CD8-positive, alpha-beta memory T cell (primary cell): Measurements from ENCODE around the gene LPXN. TPM values are rescaled to one million over a fixed set of nuclear protein-coding genes. Genes with fewer than 3 reads are reported as not detected.

ENCODE experiments used
- CTCF ChIA-PET: fragments of 350-600 bp; sonication (Branson Sonifier 250); formaldehyde crosslinking; loops from one replicate; lab custom pipeline; 2021; ENCODE audit warnings: antibody characterized with exemption; lab: Charles Lee
- POLR2A ChIA-PET: fragments of 350-600 bp; sonication (Branson Sonifier 250); formaldehyde crosslinking; loops from one replicate; lab custom pipeline; 2021; ENCODE audit warnings: antibody characterized with exemption; lab: Charles Lee
- DNase-seq, 5 donors: peaks; one replicate each; pipeline versions ENCODE4 v3.0.0 to v3.0.0-alpha.2; 2020 to 2022; ENCODE audit warnings: mixed read lengths in 1 of 5
- H3K27ac ChIP-seq: one replicate; pipeline ENCODE4 v1.7.0; 2013; ENCODE audit warnings: low read depth, mild to moderate bottlenecking, low read length, moderate library complexity
- H3K27me3 ChIP-seq: 2 replicates; pipeline ENCODE4 v1.7.0; 2013; ENCODE audit warnings: low read length, mild to moderate bottlenecking; ENCODE audit not compliant: insufficient read depth, poor library complexity, severe bottlenecking
- H3K36me3 ChIP-seq: 2 replicates; pipeline ENCODE4 v1.7.0; 2013; ENCODE audit warnings: mild to moderate bottlenecking, low read length, moderate library complexity; ENCODE audit not compliant: insufficient read depth
- H3K4me1 ChIP-seq: 2 replicates; pipeline ENCODE4 v1.7.0; 2013; ENCODE audit warnings: mild to moderate bottlenecking, low read length, moderate library complexity; ENCODE audit not compliant: insufficient read depth
- H3K4me3 ChIP-seq: 2 replicates; pipeline ENCODE4 v1.7.0; 2013; ENCODE audit warnings: mild to moderate bottlenecking, low read length
- H3K9me3 ChIP-seq: 2 replicates; pipeline ENCODE4 v1.7.0; 2013; ENCODE audit warnings: mild to moderate bottlenecking, low read length
- H3K27ac Mint-ChIP-seq, 8 donors: one replicate each; pipeline ENCODE4 v1.8.0; 2020 to 2021; ENCODE audit warnings: mixed read lengths in 8 of 8, mild to moderate bottlenecking in 6 of 8, inconsistent platforms in 3 of 8, moderate library complexity in 3 of 8
- H3K27me3 Mint-ChIP-seq, 2 donors: one replicate each; pipeline ENCODE4 v1.8.0; 2020 to 2021; ENCODE audit warnings: mixed read lengths in 2 of 2, mild to moderate bottlenecking in 1 of 2, moderate library complexity in 1 of 2
- H3K36me3 Mint-ChIP-seq, 3 donors: one replicate each; pipeline ENCODE4 v1.8.0; 2020 to 2021; ENCODE audit warnings: mixed read lengths in 3 of 3, inconsistent platforms in 1 of 3, mild to moderate bottlenecking in 1 of 3
- H3K4me1 Mint-ChIP-seq, 3 donors: one replicate each; pipeline ENCODE4 v1.8.0; 2020 to 2021; ENCODE audit warnings: mixed read lengths in 3 of 3, inconsistent platforms in 1 of 3, mild to moderate bottlenecking in 1 of 3
- H3K4me3 Mint-ChIP-seq, 7 donors: one replicate each; pipeline ENCODE4 v1.8.0; 2020 to 2021; ENCODE audit warnings: mixed read lengths in 7 of 7, mild to moderate bottlenecking in 6 of 7, moderate library complexity in 4 of 7, inconsistent platforms in 2 of 7
- H3K9me3 Mint-ChIP-seq, 5 donors: one replicate each; pipeline ENCODE4 v1.8.0; 2020 to 2022; ENCODE audit warnings: mixed read lengths in 5 of 5, mild to moderate bottlenecking in 3 of 5, moderate library complexity in 2 of 5, inconsistent platforms in 1 of 5
- polyA plus RNA-seq: library from polyadenylated mRNA; unstranded; fragments of 300-500 nt; fragmentation: Illumina TruSeq; gene quantifications from one replicate; pipeline ENCODE4 v1.2.3, GENCODE V29; 2021
- total RNA-seq, 2 experiments: library from RNA; stranded (reverse); gene quantifications; one replicate each; pipeline ENCODE4 v1.2.3, GENCODE V29; 2021

Gene LPXN
- total and polyA plus RNA-seq, 3 experiments from 2014 or later = 168 to 264 (median 175) TPM

GRCh38 chr11:58504232-58504631 is 71.4 kb downstream of the LPXN start:
- no peaks in the 10 kb centered on the region for H3K27me3 Mint-ChIP-seq
- ChIA-PET CTCF (interaction anchor here (1.6 kb wide), 1 partner anchor 20 kb away, joined by 4 read pairs; no protein-coding TSS in a partner anchor), POLR2A (no interaction called here)
- H3K4me1 Mint-ChIP-seq = peaks cover 0 to 3% (median 2%) of the 10 kb centered on the region in 3 donors
- no peak overlapping the region for H3K27ac Mint-ChIP-seq
- no peaks in the 10 kb centered on the region for H3K9me3 Mint-ChIP-seq
- H3K27me3 ChIP-seq = no peaks in the 10 kb centered on the region
- no peak overlapping the region for H3K27ac ChIP-seq
- H3K4me3 Mint-ChIP-seq = no peak overlapping the region
- DNase-seq = no peak
- H3K9me3 ChIP-seq = no peaks in the 10 kb centered on the region
- no peaks in the 10 kb centered on the region for H3K4me1 ChIP-seq
- H3K4me3 ChIP-seq = no peak overlapping the region
- peaks cover 16 to 24% (median 18%) of the 10 kb centered on the region in 3 donors for H3K36me3 Mint-ChIP-seq
- no peaks in the 10 kb centered on the region for H3K36me3 ChIP-seq

- H3K27me3 ChIP-seq = no peaks in the 10 kb centered on the region
- H3K9me3 ChIP-seq = no peaks in the 10 kb centered on the region
- H3K27ac ChIP-seq = no peak overlapping the region
- Mint-ChIP-seq H3K4me3 (no peak overlapping the region), H3K27me3 (no peaks in the 10 kb centered on the region), H3K9me3 (no peaks in the 10 kb centered on the region), H3K27ac (no peak overlapping the region), H3K36me3 (peaks cover 11 to 21% (median 16%) of the 10 kb centered on the region in 3 donors), H3K4me1 (peaks cover 7 to 12% (median 10%) of the 10 kb centered on the region in 3 donors)
- POLR2A ChIA-PET = no interaction called here
- H3K4me1 ChIP-seq = peaks cover 2% of the 10 kb centered on the region
- no peak for DNase-seq
- no peaks in the 10 kb centered on the region for H3K36me3 ChIP-seq
- CTCF ChIA-PET = interaction anchor here (1.6 kb wide), 1 partner anchor 21 kb away, joined by 4 read pairs; no protein-coding TSS in a partner anchor
- H3K4me3 ChIP-seq = no peak overlapping the region
Observed at GRCh38 chr11:58503361-58503856, 72.2 kb downstream of the LPXN start.

DNA sequence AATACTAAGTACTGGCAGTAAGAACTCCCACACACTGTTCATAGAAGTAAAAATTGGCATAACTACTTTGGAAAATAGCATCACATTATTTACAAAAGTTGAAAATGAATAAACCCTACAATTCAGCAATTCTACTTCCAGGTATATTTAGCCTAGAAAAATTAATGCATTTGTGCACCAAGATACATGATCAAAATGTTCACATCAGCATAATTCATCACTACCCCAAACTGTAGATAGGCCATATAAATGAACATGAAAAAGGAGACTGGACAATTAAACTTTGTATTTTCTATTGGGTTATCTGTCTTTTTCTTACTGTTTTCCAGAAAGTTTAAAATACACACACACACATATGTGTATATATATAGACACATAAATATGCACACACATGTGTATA is 73.7 kb downstream of the LPXN start:
- Mint-ChIP-seq H3K4me1 (peaks cover 20 to 26% (median 24%) of the 10 kb centered on the region in 3 donors), H3K27ac (no peak overlapping the region), H3K27me3 (no peaks in the 10 kb centered on the region), H3K9me3 (no peaks in the 10 kb centered on the region), H3K4me3 (no peak overlapping the region), H3K36me3 (peaks cover under 1 to 13% (median 10%) of the 10 kb centered on the region in 3 donors)
- no peak for DNase-seq
- no peaks in the 10 kb centered on the region for H3K9me3 ChIP-seq
- H3K36me3 ChIP-seq = no peaks in the 10 kb centered on the region
- no peaks in the 10 kb centered on the region for H3K27me3 ChIP-seq
- peaks cover 11% of the 10 kb centered on the region for H3K4me1 ChIP-seq
- ChIA-PET POLR2A (no interaction called here), CTCF (no interaction called here)
- H3K27ac ChIP-seq = no peak overlapping the region
- H3K4me3 ChIP-seq = no peak overlapping the region

DNA sequence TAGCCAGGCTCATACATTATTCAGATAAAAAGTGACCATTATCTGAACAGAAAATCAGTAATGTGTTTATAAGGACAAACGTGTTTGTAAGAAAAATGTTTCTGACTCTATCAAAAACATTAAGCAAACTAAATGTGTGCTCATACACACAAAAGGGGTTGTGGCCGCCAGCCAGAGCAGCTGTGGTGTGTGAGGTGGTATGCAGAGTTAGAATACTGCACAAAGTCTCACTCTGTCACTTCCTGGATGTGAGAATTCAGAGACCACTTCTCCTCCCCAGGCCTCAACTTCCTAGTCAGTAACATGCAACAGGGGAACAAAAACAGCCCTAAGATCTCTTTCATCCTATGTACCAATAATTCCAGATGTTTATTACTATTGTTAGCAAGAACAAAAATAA is 77.2 kb downstream of the LPXN start:
- Mint-ChIP-seq H3K36me3 (peaks cover 0 to 8% (median 2%) of the 10 kb centered on the region in 3 donors), H3K27me3 (no peaks in the 10 kb centered on the region), H3K27ac (peak overlapping the region; percentile 43 to 94 (median 80)), H3K4me3 (peak overlapping the region in 4 of 7 donors; percentile 1 to 60 (median 13)), H3K4me1 (peaks cover 27 to 44% (median 32%) of the 10 kb centered on the region in 3 donors), H3K9me3 (no peaks in the 10 kb centered on the region)
- Histone ChIP-seq H3K36me3 (no peaks in the 10 kb centered on the region), H3K27me3 (no peaks in the 10 kb centered on the region), H3K4me3 (no peak overlapping the region), H3K27ac (no peak overlapping the region), H3K9me3 (no peaks in the 10 kb centered on the region), H3K4me1 (peaks cover 11% of the 10 kb centered on the region)
- DNase-seq = peak in 3 of 5 donors; percentile 9 to 59 (median 20)
- ChIA-PET CTCF (interaction anchor here (0.8 kb wide), 1 partner anchor 698 kb away, joined by 3 read pairs; no protein-coding TSS in a partner anchor), POLR2A (no interaction called here)

- H3K27ac ChIP-seq = no peak overlapping the region
- DNase-seq = no peak
Observed at GRCh38 chr11:58497951-58498350, 77.7 kb downstream of the LPXN start.

DNA sequence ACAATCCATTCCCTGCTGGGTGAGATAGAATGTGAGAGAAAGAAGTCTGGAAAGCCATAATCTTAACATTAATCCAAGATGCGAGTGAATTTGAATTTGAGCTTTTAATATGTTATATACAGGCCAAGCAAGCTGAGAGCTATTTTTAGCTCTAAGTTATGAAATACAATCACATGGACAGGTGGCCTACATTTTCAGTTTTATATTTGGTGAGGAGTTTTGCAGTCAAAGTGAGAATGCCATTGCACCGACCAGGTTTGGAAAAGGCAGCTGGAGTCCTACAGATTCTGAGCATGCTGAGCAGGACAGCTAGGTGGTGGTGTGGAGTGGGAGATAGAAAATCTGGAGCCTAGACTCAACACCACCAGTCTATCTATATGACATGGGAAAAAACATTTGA is 79.8 kb downstream of the LPXN start:
- Histone ChIP-seq H3K36me3 (no peaks in the 10 kb centered on the region), H3K27me3 (no peaks in the 10 kb centered on the region), H3K27ac (no peak overlapping the region), H3K4me1 (peaks cover 11% of the 10 kb centered on the region), H3K9me3 (no peaks in the 10 kb centered on the region), H3K4me3 (no peak overlapping the region)
- Mint-ChIP-seq H3K4me1 (peaks cover 27 to 44% (median 32%) of the 10 kb centered on the region in 3 donors), H3K9me3 (no peaks in the 10 kb centered on the region), H3K36me3 (peaks cover 0 to 2% (median 1%) of the 10 kb centered on the region in 3 donors), H3K4me3 (no peak overlapping the region), H3K27ac (peak overlapping the region in 3 of 8 donors; percentile 2 to 53 (median 31)), H3K27me3 (no peaks in the 10 kb centered on the region)
- ChIA-PET POLR2A (no interaction called here), CTCF (no interaction called here)
- DNase-seq = no peak

More at GRCh38 chr11:58497951-58498350, 77.7 kb downstream of the LPXN start:
- POLR2A ChIA-PET = no interaction called here
- CTCF ChIA-PET = no interaction called here
- Mint-ChIP-seq H3K4me1 (peaks cover 27 to 44% (median 32%) of the 10 kb centered on the region in 3 donors), H3K9me3 (no peaks in the 10 kb centered on the region), H3K27me3 (no peaks in the 10 kb centered on the region), H3K27ac (peak overlapping the region; percentile 43 to 94 (median 80)), H3K4me3 (peak overlapping the region in 4 of 7 donors; percentile 1 to 60 (median 24)), H3K36me3 (peaks cover 0 to 4% (median 2%) of the 10 kb centered on the region in 3 donors)
- H3K4me3 ChIP-seq = no peak overlapping the region
- H3K27me3 ChIP-seq = no peaks in the 10 kb centered on the region
- no peaks in the 10 kb centered on the region for H3K9me3 ChIP-seq
- H3K36me3 ChIP-seq = no peaks in the 10 kb centered on the region
- peaks cover 11% of the 10 kb centered on the region for H3K4me1 ChIP-seq

DNA sequence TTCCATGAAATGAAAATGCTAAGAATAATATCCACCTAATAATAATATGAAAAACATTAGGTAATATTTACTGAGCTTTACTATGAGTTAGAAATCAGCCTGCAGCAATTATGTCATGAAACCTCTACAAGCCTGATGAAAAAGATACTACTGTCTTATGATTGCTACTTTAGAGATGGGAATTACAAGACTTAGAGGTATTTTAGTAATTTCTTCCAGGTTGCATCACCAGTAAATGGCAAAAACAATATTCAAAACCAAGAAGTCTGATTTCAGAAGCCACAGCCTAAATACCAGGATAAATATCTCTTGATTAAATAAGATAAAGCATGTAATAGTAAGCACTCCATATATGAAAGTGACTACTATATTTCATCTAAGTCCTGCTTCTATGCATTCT is 81.6 kb downstream of the LPXN start:
- ChIA-PET POLR2A (no interaction called here), CTCF (no interaction called here)
- Histone ChIP-seq H3K4me3 (no peak overlapping the region), H3K36me3 (no peaks in the 10 kb centered on the region), H3K27ac (no peak overlapping the region), H3K27me3 (no peaks in the 10 kb centered on the region), H3K4me1 (peaks cover 11% of the 10 kb centered on the region), H3K9me3 (no peaks in the 10 kb centered on the region)
- peaks cover 0 to 2% (median 1%) of the 10 kb centered on the region in 3 donors for H3K36me3 Mint-ChIP-seq
- H3K9me3 Mint-ChIP-seq = no peaks in the 10 kb centered on the region
- H3K27me3 Mint-ChIP-seq = no peaks in the 10 kb centered on the region
- no peak for DNase-seq
- no peak overlapping the region for H3K27ac Mint-ChIP-seq
- H3K4me3 Mint-ChIP-seq = no peak overlapping the region
- peaks cover 26 to 40% (median 29%) of the 10 kb centered on the region in 3 donors for H3K4me1 Mint-ChIP-seq

DNA sequence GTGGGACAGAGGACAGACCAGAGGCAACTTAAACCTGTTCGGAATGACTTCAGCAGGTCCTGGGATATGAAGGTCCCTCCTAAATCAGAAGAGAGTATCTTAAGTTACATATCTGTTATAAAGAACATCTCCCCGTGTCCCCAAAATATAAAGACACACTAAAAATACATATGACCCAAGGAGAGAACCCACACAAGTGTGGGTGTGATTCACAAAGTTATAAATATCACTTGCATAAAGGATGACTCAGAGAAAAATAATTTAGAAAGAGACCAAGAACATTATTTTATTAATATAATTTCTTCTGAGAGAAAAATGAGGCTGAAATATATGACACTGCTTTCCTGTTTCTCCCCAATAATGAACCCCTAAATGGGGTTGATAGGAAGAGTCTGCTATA is 82.0 kb downstream of the LPXN start:
- H3K4me1 ChIP-seq = peaks cover 11% of the 10 kb centered on the region
- no peaks in the 10 kb centered on the region for H3K9me3 Mint-ChIP-seq
- POLR2A ChIA-PET = no interaction called here
- no peak overlapping the region for H3K4me3 Mint-ChIP-seq
- no peak overlapping the region for H3K27ac ChIP-seq
- H3K27me3 Mint-ChIP-seq = no peaks in the 10 kb centered on the region
- no peaks in the 10 kb centered on the region for H3K36me3 ChIP-seq
- H3K27me3 ChIP-seq = no peaks in the 10 kb centered on the region
- H3K27ac Mint-ChIP-seq = no peak overlapping the region
- CTCF ChIA-PET = no interaction called here
- H3K4me1 Mint-ChIP-seq = peaks cover 22 to 35% (median 24%) of the 10 kb centered on the region in 3 donors
- DNase-seq = no peak
- H3K36me3 Mint-ChIP-seq = peaks cover 0 to 2% (median 1%) of the 10 kb centered on the region in 3 donors
- no peak overlapping the region for H3K4me3 ChIP-seq
- H3K9me3 ChIP-seq = no peaks in the 10 kb centered on the region
